ENCODE results near the gene SLC25A25.
A peak's percentile ranks its signal among the peaks of the same experiment; 100 is the strongest.
"Not testable (repeated sequence)": the region's sequence is repeated elsewhere in the genome, so short reads cannot be mapped to it uniquely, and the experiment has no call there.

SLC25A25 gene

DNA sequence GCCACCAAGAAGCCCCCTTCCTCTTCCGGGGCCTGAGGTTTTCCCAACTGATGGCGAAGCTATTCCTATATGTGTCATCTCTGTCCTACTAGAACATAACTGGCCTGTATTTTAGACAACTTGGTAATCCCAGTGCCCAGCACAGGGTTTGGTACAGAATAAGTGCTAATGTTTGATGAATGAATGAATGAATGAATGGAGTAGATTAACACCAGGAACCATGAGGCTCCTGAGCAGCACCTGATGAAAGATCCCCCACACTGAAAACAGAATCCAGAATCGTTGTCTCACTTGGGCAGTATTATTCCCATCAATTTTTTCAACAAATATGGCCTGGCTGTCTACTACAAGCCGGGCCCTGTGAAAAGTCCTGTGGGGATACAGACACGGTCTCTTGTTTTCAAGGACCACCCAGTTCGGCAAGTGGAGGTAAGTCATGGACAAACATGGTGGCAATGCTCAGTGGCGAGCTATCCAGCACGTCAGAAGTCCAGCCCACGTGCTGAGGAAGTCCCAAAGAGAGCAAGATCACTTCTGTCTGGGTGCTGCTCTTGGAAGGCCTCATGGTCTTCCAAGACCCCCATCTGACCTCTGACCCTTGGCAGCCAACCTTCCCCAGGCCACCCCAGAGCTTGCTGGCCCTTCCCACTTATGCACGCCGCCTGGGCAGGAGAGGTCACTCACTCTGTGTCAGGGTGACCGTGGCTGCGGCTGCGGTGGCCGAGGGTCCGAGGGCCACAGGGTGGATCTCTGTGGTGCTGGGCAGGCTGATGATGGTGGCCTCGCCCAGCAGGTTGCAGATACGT lies 1.9 kb upstream of the SLC25A25 start:
- DNase-seq (ENCODE audit: extremely low read depth, low read depth) = no peak
- TF ChIP-seq, protein P1, sequence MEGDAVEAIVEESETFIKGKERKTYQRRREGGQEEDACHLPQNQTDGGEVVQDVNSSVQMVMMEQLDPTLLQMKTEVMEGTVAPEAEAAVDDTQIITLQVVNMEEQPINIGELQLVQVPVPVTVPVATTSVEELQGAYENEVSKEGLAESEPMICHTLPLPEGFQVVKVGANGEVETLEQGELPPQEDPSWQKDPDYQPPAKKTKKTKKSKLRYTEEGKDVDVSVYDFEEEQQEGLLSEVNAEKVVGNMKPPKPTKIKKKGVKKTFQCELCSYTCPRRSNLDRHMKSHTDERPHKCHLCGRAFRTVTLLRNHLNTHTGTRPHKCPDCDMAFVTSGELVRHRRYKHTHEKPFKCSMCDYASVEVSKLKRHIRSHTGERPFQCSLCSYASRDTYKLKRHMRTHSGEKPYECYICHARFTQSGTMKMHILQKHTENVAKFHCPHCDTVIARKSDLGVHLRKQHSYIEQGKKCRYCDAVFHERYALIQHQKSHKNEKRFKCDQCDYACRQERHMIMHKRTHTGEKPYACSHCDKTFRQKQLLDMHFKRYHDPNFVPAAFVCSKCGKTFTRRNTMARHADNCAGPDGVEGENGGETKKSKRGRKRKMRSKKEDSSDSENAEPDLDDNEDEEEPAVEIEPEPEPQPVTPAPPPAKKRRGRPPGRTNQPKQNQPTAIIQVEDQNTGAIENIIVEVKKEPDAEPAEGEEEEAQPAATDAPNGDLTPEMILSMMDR (IDR thresholded peaks at IDR 0.05; ENCODE audit: low read depth, low read length, missing control alignments) = no peak
- H3K4me3 ChIP-seq (replicated peaks; ENCODE audit: low read depth, low read length) = peak overlapping the region; percentile 64

DNA sequence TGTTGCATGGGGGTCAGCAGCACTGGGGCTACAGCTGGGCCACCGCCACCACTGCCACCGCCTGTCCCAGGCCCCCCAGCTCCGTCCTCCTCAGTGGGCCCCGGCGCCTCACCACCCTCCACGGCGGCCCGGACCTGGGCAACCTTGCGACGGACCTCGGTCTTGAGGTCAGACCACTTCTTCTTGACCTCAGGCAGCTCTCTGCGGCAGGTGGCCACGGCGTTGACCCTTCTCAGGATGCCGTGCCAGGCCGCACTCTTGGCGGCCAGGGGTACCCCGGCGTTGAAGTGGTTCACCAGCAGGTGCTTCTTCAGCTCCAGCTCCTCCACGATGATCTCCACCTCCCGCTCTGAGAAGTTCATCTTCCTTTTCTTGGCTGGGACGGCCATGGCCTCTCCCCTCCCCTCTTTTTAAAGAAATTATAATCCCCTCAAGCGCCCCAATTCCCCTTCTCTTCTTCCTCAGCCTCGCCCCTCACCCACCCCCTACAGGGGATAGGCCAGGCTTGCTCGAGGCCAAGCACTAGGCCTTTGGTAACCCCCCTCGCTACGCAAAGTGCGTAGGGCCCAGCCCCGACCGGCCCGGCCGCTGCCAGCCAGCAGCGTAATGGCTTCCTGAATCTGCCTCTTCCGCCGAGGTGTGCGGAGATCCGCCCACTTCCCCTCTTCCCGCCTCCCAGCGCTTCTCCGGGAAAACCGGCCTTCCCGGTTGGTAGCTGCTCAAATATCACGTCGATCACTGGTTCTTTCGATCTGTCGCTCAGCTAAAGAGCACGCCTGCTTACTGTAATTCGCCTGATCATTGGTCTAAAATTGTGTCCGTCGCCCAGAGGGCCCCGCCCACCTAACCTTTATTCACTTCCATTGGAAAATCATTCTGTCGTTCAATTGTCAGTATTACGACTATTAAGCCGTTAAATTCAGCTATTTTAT lies 1.1 kb upstream of the SLC25A25 start, which contains the start of gene NAIF1:
Gene NAIF1, minus strand, starts transcription at position 608 of the 932 bp plus-strand sequence. Its CDS starts 219 bp downstream, at position 389.
- DNase-seq (ENCODE audit: extremely low read depth, low read depth) = peak; percentile 99
- peak within 1 kb of the TSS; percentile 92 for H3K4me3 ChIP-seq (replicated peaks; ENCODE audit: low read depth, low read length)
- TF ChIP-seq, protein P1 (IDR thresholded peaks at IDR 0.05; ENCODE audit: low read depth, low read length, missing control alignments) = no peak

DNA sequence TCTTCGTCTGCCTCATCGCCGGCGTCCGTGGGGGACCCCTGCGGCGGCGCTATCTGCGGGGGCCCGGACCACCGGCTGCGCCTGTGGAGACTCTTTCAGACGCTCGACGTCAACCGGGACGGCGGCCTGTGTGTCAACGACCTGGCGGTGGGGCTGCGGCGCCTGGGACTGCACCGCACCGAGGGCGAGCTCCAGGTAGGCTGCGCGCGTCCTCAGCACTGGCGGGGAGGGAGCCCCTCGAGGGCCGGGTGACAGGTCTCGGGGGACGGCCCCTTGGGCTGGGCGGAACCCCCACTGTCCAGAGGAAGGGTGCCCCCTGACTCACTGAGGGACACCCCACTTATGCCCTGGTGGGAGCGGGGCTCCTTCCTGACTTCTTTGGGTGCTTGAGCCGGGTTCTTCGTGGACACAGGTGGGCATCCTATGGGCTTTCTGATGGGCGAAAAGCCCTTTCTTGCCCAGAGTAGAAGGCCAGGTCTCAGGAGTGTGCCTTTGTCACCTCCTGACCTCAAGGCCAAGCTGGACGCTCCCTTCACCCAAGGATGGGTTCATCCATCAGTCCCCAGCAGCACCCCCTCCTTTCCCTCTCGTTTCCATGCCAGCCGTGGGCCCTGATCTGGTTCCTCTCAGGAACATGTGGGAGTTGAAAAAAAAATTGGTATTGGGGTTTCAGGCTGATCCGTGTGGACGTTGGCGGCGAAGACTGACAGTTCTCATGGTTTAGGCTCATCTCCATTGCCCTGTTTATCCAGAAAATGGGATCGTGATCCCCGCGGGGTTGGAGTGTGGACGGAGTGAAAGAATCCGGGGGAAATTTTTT lies 564 bp downstream of the SLC25A25 start:
- TF ChIP-seq, protein P1 (IDR thresholded peaks at IDR 0.05; ENCODE audit: low read depth, low read length, missing control alignments) = no peak
- H3K4me3 ChIP-seq (replicated peaks; ENCODE audit: low read depth, low read length) = peak overlapping the region; percentile 92
- no peak for DNase-seq (ENCODE audit: extremely low read depth, low read depth)

DNA sequence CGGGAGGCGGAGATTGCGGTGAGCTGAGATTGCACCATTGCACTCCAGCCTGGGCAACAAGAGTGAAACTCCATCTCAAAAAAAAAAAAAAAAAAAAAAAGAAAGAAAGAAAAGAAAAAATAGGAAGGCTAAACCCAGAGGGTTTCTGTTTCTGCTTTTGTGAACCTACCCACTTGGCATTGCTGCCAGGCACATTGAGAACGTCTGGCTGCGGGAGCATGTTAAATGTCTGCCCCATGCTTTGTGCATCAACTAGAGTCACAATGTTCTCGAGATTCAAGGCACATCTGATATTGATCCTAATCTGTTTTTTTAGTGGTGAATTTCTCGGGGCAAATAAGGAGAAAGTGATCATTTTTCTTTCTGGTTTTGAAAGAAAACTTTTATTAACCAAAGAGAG lies 2.8 kb downstream of the SLC25A25 start:
- no peak for DNase-seq (ENCODE audit: extremely low read depth, low read depth)
- TF ChIP-seq, protein P1 (IDR thresholded peaks at IDR 0.05; ENCODE audit: low read depth, low read length, missing control alignments) = no peak

DNA sequence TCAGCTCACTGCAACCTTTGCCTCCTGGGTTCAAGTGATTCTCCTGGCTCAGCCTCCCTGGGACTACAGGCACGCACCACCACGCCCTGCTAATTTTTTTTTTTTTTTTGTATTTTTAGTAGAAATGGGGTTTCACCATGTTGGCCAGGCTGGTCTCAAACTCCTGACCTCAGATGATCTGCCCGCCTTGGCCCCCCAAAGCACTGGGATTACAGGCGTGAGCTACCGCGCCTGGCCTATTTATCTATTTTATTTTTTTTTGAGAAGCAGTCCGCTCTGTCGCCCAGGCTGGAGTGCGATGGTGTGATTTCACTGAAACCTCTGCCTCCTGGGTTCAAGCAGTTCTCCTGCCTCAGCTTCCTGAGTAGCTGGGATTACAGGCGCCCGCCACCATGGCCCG lies 3.4 kb downstream of the SLC25A25 start:
- not testable (repeated sequence) for DNase-seq (ENCODE audit: extremely low read depth, low read depth); H3K4me3 ChIP-seq (replicated peaks; ENCODE audit: low read depth, low read length)

More for the DNA sequence above, 2.8 kb downstream of the SLC25A25 start:
- peak overlapping the region; percentile 9; the same call in 1 of the 2 replicates for H3K4me3 ChIP-seq (replicated peaks; ENCODE audit: low read depth, low read length)

DNA sequence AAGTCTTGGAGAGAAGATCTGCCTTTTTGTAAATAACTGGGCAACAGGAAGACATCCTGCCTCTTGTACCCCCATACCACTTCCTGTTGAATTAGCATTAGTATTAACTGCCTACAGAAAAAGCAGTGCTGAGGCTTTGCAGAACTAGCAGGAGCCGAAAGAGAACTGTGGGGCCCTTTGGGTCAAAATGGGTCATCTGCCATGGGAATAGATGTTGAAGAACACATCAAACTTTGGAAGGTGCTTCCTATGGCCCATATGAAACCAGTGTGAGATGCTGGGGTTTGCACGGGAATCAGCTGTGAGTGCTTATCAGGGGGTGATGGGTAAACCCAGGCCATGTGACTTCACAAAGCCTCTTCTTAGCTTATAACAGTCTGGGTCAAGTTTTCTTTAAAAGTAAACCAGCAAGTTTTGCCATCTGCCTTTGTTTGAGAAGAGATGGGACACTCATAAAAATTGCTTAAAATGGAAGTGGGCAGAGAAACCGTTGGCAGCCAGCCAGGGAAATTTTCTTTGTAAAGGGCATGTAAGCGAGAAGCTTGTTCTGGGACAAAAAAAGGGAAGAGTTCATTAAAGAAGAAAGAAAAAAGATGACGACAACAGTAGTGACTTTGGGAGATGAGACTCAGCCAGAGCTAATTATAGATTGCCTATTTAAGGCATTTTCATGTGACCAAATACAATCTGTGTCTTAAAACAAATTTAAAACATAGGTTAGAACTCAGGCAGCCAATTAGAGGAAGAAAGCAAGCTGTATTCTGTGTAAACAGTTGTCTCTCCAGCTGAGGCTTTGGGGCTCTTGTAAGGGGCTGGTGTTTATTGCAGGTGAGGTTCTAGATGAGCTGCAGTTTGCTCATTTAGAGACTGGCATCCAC lies 4.4 kb downstream of the SLC25A25 start:
- TF ChIP-seq, protein P1 (IDR thresholded peaks at IDR 0.05; ENCODE audit: low read depth, low read length, missing control alignments) = no peak
- DNase-seq (ENCODE audit: extremely low read depth, low read depth) = no peak
- H3K4me3 ChIP-seq (replicated peaks; ENCODE audit: low read depth, low read length) = peak overlapping the region; percentile 4
